ENCODE data around the gene DLG1.

DNA sequence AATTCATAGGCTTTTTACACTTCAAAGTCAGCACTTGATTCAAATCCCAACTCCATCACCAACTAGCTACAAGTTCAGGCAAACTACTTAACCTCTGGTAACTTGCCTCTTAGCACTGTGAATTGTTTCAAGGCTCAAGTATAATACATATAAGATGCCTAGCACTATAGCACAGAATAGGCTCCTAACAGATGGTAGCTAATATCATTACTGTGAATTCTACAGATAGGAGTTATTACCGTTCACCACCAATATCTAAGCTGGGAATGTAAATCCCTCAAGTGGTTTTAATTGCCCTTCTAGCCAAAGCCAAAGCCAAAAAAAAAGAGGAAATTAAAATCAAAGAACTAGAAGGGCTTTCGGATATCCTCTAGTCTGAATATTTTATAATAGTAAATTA, 15.4 kb downstream of the DLG1 start:
- TF ChIP-seq, protein P1, sequence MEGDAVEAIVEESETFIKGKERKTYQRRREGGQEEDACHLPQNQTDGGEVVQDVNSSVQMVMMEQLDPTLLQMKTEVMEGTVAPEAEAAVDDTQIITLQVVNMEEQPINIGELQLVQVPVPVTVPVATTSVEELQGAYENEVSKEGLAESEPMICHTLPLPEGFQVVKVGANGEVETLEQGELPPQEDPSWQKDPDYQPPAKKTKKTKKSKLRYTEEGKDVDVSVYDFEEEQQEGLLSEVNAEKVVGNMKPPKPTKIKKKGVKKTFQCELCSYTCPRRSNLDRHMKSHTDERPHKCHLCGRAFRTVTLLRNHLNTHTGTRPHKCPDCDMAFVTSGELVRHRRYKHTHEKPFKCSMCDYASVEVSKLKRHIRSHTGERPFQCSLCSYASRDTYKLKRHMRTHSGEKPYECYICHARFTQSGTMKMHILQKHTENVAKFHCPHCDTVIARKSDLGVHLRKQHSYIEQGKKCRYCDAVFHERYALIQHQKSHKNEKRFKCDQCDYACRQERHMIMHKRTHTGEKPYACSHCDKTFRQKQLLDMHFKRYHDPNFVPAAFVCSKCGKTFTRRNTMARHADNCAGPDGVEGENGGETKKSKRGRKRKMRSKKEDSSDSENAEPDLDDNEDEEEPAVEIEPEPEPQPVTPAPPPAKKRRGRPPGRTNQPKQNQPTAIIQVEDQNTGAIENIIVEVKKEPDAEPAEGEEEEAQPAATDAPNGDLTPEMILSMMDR (IDR thresholded peaks at IDR 0.05) = no peak
- TF ChIP-seq, protein P2, sequence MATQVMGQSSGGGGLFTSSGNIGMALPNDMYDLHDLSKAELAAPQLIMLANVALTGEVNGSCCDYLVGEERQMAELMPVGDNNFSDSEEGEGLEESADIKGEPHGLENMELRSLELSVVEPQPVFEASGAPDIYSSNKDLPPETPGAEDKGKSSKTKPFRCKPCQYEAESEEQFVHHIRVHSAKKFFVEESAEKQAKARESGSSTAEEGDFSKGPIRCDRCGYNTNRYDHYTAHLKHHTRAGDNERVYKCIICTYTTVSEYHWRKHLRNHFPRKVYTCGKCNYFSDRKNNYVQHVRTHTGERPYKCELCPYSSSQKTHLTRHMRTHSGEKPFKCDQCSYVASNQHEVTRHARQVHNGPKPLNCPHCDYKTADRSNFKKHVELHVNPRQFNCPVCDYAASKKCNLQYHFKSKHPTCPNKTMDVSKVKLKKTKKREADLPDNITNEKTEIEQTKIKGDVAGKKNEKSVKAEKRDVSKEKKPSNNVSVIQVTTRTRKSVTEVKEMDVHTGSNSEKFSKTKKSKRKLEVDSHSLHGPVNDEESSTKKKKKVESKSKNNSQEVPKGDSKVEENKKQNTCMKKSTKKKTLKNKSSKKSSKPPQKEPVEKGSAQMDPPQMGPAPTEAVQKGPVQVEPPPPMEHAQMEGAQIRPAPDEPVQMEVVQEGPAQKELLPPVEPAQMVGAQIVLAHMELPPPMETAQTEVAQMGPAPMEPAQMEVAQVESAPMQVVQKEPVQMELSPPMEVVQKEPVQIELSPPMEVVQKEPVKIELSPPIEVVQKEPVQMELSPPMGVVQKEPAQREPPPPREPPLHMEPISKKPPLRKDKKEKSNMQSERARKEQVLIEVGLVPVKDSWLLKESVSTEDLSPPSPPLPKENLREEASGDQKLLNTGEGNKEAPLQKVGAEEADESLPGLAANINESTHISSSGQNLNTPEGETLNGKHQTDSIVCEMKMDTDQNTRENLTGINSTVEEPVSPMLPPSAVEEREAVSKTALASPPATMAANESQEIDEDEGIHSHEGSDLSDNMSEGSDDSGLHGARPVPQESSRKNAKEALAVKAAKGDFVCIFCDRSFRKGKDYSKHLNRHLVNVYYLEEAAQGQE (IDR thresholded peaks at IDR 0.05; ENCODE audit: insufficient read depth in 1 of 2, low read depth in 2 of 2, low read length in 1 of 2) = no peak
- no peak for TF ChIP-seq SIN3A (IDR thresholded peaks at IDR 0.05; ENCODE audit: borderline replicate concordance, insufficient read depth, low read depth, low read length)
